Loucy (cell line): ENCODE results near the gene NOS3.

Experiments used
- CTCF ChIP-seq: fragments of 200-600 bp; sonication (generic); conservative IDR thresholded peaks from 2 replicates; pipeline ENCODE4 v1.5.1; 2014; ENCODE audit warnings: mild to moderate bottlenecking, antibody characterized with exemption, low read length
- EZH2phosphoT487 ChIP-seq: fragments of 200-600 bp; IDR thresholded peaks from 2 replicates; pipeline ENCODE4 v1.6.1; 2018; ENCODE audit warnings: antibody characterized with exemption, mild to moderate bottlenecking, moderate library complexity, borderline replicate concordance

GRCh38 chr7:151031011-151031410 lies 40.2 kb downstream of the NOS3 start:
- TF ChIP-seq CTCF (no peak), EZH2phosphoT487 (no peak)
